Measurements from ENCODE around the gene PSMA5. TPM values are rescaled to one million over a fixed set of nuclear protein-coding genes. Genes with fewer than 3 reads are reported as not detected.
"Not testable (repeated sequence)": the region's sequence is repeated elsewhere in the genome, so short reads cannot be mapped to it uniquely, and the experiment has no call there.

The PSMA5 gene
- total RNA-seq, 1 donor from 2014 or later, result 2.6 TPM

DNA sequence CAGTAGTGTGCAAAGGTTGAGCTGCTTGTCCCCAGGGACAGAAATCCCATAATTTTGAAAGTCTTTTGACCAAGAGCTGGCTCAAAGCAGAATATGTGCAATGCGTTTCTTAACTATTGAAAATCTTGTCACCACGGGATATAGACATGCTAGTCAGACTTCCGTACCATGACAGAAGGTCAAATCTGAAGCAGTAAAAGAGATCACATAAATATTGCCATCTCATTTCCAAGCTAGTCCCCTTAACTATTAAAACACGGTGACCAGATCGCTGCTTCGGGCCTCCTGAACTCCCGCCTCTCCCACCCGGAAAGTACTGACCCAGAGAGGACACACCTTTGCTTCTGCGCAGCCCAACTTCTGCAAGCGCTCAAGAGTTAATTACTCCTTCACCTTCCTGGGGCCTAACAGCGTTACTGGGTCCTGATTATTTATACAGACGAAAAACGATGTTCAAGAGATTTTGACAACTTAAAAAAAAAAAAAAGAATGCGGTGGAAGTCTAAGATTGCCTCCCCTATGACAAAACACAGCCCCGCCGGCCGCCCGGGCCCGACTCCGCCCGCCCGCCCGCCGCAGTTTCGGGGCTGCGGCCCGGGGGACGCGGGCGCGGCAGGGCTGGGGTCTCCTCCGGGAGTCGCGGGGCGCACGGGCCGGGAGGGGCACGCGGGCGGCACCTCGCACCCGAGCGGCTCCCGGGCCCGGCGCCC is 29.2 kb downstream of the PSMA5 start:
- H3K27me3 ChIP-seq, result no peaks in the 10 kb centered on the region
- intact Hi-C loops (cut with DNase I), result loop anchor here (5.0 kb wide), 1 partner anchor 320 kb away; the partner anchor contains the start of gene TAF13
- TF ChIP-seq, protein P1, sequence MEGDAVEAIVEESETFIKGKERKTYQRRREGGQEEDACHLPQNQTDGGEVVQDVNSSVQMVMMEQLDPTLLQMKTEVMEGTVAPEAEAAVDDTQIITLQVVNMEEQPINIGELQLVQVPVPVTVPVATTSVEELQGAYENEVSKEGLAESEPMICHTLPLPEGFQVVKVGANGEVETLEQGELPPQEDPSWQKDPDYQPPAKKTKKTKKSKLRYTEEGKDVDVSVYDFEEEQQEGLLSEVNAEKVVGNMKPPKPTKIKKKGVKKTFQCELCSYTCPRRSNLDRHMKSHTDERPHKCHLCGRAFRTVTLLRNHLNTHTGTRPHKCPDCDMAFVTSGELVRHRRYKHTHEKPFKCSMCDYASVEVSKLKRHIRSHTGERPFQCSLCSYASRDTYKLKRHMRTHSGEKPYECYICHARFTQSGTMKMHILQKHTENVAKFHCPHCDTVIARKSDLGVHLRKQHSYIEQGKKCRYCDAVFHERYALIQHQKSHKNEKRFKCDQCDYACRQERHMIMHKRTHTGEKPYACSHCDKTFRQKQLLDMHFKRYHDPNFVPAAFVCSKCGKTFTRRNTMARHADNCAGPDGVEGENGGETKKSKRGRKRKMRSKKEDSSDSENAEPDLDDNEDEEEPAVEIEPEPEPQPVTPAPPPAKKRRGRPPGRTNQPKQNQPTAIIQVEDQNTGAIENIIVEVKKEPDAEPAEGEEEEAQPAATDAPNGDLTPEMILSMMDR (IDR thresholded peaks at IDR 0.05), result no peak
- no peaks in the 10 kb centered on the region for H3K9me3 ChIP-seq
- peaks cover 3 to 10% of the 10 kb centered on the region in 2 donors for H3K4me1 ChIP-seq
- H3K4me3 ChIP-seq, result peak overlapping the region; percentile 77 to 83
- H3K36me3 ChIP-seq, result peaks cover 4 to 7% of the 10 kb centered on the region in 2 donors
- DNase-seq (ENCODE audit: low spot score in 2 of 2), result no peak
- peak overlapping the region; percentile 90 to 91 for H3K27ac ChIP-seq

GRCh38 chr1:109396513-109396839 is 29.8 kb downstream of the PSMA5 start:
- no peaks in the 10 kb centered on the region for H3K27me3 ChIP-seq
- H3K4me3 ChIP-seq, result peak overlapping the region; percentile 77 to 83
- TF ChIP-seq, protein P1 (IDR thresholded peaks at IDR 0.05), result no peak
- intact Hi-C loops (cut with DNase I), result loop anchor here (5.0 kb wide), 1 partner anchor 319 kb away; the partner anchor contains the start of gene TAF13
- DNase-seq (ENCODE audit: low spot score in 2 of 2), result no peak
- H3K9me3 ChIP-seq, result no peaks in the 10 kb centered on the region
- H3K27ac ChIP-seq, result peak overlapping the region; percentile 90 to 91
- peaks cover 3 to 12% of the 10 kb centered on the region in 2 donors for H3K4me1 ChIP-seq
- H3K36me3 ChIP-seq, result peaks cover 0 to 4% of the 10 kb centered on the region in 2 donors

GRCh38 chr1:109395602-109396512 is 30.4 kb downstream of the PSMA5 start:
- TF ChIP-seq, protein P1 (IDR thresholded peaks at IDR 0.05), result no peak
- Histone ChIP-seq H3K27me3 (no peaks in the 10 kb centered on the region), H3K9me3 (no peaks in the 10 kb centered on the region), H3K4me1 (peaks cover 3 to 12% of the 10 kb centered on the region in 2 donors), H3K27ac (peak overlapping the region; percentile 90 to 91), H3K4me3 (peak overlapping the region; percentile 77 to 83), H3K36me3 (no peaks in the 10 kb centered on the region)
- DNase-seq (ENCODE audit: low spot score in 2 of 2), result no peak
- intact Hi-C loops (cut with DNase I), result loop anchor here (1.0 to 5.0 kb wide), 2 partner anchors 26 to 319 kb away; partner anchors contain the start of gene TAF13

GRCh38 chr1:109395282-109395599 is 31.0 kb downstream of the PSMA5 start:
- intact Hi-C loops (cut with DNase I), result loop anchor here (1.0 to 5.0 kb wide), 2 partner anchors 25 to 318 kb away; partner anchors contain the start of gene TAF13
- peak in 1 of 2 donors; percentile 81 for DNase-seq (ENCODE audit: low spot score in 2 of 2)
- peaks cover 3 to 13% of the 10 kb centered on the region in 2 donors for H3K4me1 ChIP-seq

GRCh38 chr1:109394591-109395281 is 31.5 kb downstream of the PSMA5 start:
- no peaks in the 10 kb centered on the region for H3K27me3 ChIP-seq
- H3K27ac ChIP-seq, result peak overlapping the region; percentile 90 to 91
- H3K9me3 ChIP-seq, result no peaks in the 10 kb centered on the region
- H3K36me3 ChIP-seq, result no peaks in the 10 kb centered on the region
- H3K4me3 ChIP-seq, result peak overlapping the region; percentile 77 to 83
- intact Hi-C loops (cut with DNase I), result loop anchor here (1.0 to 5.0 kb wide), 2 partner anchors 24 to 317 kb away; partner anchors contain the start of gene TAF13
- DNase-seq (ENCODE audit: low spot score in 2 of 2), result no peak
- TF ChIP-seq, protein P1 (IDR thresholded peaks at IDR 0.05), result no peak
- H3K4me1 ChIP-seq, result peaks cover 7 to 18% of the 10 kb centered on the region in 2 donors

More at GRCh38 chr1:109395282-109395599, 31.0 kb downstream of the PSMA5 start:
- not testable (repeated sequence) for H3K9me3 ChIP-seq, H3K27me3 ChIP-seq, H3K36me3 ChIP-seq
- peak overlapping the region; percentile 77 to 83 for H3K4me3 ChIP-seq
- peak overlapping the region; percentile 90 to 91 for H3K27ac ChIP-seq
